Epithelial cell of prostate (primary cell): Measurements from ENCODE around the gene ABCC12.
"Not testable (repeated sequence)": the region's sequence is repeated elsewhere in the genome, so short reads cannot be mapped to it uniquely, and the experiment has no call there.

Experiments used
- DNase-seq: peaks from one replicate; pipeline ENCODE4 v3.0.0-alpha.2; 2011; ENCODE audit warnings: low read depth, low spot score
- H3K27ac ChIP-seq: fragments of 450-650 bp; 2 replicates; pipeline ENCODE4 v1.5.1; 2017; ENCODE audit warnings: mild to moderate bottlenecking

Gene ABCC12

GRCh38 chr16:48155926-48156789 is at the start of gene ABCC12:
TSS of gene ABCC12 (minus strand) at chr16:48155993. CDS start at chr16:48146424, 9,569 bp downstream.
- H3K27ac ChIP-seq: no peak within 1 kb of the TSS
- DNase-seq: no peak

DNA sequence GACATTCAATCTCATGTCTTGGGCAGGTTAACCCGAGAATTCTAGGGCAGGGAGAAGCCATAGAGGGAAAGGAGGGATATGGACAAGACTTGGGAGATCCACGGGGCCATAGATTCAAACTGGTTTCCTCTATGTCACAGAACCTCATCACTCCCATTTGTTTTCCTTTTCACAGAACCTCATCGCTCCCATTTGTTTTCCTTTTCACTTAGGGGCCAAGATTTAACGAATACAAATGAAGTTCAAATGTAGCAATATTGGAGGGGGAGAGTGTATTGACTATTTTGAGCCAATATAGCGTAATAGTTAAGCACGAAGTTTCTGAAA is 49.0 kb upstream of the ABCC12 start:
- no peak for DNase-seq
- no peak overlapping the region for H3K27ac ChIP-seq

- no peak for DNase-seq
- no peak overlapping the region for H3K27ac ChIP-seq
Observed at GRCh38 chr16:48203974-48204824, 48.4 kb upstream of the ABCC12 start.

DNA sequence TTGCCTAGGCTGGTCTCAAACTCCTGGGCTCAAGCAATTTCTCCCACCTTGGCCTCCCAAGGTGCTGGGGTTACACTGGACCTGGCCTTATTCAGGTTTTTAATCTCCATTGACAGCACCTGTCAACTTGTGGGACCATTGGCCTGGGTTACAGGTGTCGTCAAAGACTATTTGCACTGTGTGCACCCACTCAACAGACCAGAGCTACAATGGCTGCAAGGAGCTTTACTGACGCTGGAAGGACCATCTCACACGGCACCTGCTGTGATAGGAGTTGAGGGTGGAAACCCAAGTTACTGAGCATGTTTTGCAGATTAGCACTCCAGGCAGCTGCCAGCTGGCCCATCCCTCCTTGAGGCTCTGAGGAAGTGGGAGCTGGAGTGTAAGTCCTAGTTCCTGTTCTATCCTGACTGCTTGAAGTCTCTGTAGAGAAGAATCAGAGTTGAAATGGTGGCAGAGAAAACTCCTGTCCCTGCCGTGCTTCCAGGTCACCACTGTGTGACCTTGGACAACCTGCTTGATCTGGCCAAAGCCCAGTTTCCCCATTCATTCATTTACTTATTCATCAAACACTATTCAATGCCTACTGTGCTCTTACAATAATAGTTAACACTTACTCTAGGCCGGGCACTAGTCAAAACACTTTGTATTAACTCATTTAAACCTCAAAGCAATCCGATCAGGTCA is 45.9 kb upstream of the ABCC12 start:
- no peak overlapping the region for H3K27ac ChIP-seq
- no peak for DNase-seq

GRCh38 chr16:48197294-48197693 is 41.5 kb upstream of the ABCC12 start:
- no peak for DNase-seq
- no peak overlapping the region for H3K27ac ChIP-seq

DNA sequence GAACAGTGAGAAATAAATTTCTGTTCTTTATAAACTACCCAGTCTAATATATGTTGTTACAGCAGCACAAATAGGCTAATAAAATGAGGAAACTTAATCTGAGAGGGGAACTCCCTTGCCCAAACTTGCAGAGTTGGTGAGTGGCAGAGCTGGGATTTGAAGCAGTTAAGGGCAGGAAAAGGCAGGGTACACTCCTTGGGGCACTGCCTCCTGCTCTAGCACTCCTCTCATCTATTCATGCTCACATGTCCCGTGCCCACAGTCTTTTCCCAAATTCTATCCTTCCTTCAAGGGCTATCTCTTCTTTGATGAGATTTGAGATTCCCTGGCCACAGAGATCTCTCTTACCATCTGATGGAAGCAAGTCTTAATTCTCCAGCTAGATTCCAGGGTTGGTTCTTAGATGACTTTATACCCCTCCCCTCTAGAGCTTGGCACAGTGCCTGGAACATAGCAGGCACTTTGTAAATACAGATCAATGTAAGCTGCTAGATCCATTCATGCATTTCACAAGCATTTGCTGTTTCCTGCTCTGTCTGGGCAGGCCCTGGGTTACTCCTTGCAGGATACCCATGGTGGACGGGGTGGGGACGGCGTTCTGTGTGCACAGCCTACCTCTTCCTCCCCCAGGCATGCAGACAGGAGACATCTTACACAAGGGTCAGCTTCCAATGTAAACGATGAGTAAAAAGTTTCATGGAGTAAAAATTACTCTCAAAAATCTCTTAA is 39.2 kb upstream of the ABCC12 start:
- DNase-seq: peak; percentile 96
- peak overlapping the region; percentile 86 for H3K27ac ChIP-seq

DNA sequence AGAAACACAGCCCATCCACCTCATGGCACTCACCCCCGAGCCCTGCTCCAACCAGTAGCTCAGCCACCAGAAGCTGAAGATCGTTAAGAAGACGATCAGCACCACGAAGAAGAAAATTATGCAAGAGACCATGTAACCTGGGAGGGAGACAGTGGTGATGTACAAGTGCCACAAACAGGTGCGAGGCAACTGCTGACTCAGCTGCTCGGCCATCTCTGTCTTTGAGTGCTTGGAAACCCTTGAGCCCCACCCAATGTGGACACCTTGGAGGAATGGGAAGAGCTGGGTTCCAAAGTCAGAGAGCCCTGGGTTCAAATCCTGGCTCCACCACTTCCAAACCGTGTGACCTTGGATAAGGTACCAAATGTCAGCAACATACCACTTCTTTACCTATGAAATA is 38.1 kb upstream of the ABCC12 start:
- H3K27ac ChIP-seq: peak overlapping the region; percentile 86
- DNase-seq: no peak

DNA sequence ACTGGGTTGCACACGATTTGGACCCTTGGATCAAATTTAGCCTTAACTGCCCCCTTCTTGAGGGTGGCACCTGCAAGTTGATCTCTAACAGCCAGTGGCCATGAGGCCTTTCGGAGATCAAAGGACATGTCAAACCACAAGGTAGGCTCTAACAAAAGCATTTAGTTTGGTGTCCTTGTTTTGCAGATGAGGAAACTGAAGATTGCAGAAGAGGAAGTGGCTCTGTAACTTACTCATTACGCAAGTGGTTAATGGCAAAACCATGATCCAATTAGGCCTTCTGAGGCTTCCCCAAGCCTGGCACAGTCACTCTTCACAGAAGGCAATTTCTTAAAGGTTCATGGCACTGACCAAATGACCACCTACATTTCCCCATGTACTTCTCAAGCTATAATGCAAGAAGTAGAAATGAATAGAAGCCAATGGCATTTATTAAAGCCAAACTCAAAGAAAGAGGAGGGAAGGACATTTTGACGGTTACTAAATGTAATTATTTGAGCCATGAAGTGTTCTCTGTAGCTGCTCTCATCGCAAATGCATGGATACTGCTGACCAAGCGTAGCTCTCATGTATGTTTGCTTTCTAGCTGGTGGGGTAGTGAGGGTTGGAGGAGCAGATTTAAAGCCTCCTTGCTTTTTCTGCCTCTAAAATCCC is 32.8 kb upstream of the ABCC12 start:
- H3K27ac ChIP-seq: no peak overlapping the region
- DNase-seq: no peak

GRCh38 chr16:48187779-48188178 is 32.0 kb upstream of the ABCC12 start:
- no peak for DNase-seq
- no peak overlapping the region for H3K27ac ChIP-seq

DNA sequence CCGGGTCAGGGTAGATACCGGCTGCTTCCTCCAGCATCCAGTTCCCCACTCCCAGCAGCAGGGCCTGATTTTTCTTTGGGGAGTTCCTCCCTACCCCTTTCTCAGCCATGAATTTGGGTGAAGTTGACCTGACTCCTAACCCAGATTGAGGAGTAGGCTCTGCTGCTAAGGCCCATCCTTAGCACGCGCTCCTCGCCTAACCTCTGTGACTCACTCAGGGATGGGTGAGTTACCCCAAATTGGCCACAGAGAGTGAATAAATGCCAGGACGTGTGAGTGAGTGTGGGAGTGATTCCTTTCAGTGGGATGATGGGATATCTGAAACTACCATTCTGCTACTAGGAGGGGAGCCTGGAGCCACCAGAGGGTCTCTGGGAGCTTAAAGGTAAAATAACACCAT is 28.9 kb upstream of the ABCC12 start:
- no peak for DNase-seq
- H3K27ac ChIP-seq: no peak overlapping the region

DNA sequence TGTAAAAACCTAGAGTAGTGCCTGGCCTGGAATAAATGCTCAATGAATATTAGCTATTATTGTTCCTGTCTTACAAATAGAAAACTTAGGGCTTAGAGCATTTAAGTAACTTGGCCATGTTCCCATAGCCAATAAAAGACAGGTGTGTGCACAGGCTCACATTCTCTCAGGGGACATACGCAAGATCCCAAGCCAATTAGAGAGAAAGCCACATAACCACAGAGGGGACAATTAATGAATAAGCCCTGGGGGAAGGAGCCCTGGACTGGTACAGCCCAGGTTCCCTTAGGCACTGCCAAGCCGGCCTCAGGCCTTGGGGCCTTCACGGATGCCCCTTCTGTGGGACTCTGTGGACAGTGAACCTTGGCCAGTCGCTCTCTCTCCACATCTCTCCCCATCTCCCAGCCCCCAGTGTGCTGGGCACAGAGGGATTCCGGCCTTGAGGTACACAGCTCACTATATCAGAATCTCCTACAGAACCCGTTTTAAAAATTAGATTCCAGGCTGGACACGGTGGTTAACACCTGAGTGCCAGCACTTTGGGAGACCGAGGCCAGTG is 27.3 kb upstream of the ABCC12 start:
- no peak overlapping the region for H3K27ac ChIP-seq

DNA sequence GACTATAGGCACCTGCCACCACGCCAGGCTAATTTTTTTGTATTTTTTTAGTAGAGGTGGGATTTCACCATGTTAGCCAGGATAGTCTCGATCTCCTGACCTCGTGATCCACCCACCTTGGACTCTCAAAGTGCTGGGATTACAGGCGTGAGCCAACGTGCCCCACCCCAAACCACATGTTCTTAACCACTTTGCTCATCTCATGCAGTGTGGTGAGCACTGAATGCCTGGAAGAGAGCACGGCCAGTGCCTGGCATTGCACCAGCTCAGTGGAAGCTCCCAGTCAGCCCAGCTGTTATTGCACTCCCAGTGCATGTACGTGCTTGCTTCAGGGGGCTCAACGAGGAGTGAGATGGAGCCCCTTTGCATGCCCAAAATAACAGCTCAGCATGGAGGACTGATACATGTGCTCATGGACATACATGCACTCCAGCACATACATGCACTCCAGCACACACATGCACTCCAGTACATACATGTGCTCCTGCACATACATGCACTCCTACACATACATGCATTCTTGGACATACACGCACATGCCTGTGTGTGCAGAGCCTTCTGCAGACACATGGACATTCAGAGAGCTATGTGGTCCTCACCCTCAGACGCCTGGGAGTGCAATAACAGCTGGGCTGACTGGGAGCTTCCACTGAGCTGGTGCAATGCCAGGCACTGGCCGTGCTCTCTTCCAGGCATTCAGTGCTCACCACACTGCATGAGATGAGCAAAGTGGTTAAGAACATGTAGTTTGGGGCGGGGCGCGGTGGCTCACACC is 26.1 kb upstream of the ABCC12 start:
- not testable (repeated sequence) for DNase-seq, H3K27ac ChIP-seq

More for the DNA sequence above, 27.3 kb upstream of the ABCC12 start:
- no peak for DNase-seq

- DNase-seq: no peak
- H3K27ac ChIP-seq: no peak overlapping the region
Observed at GRCh38 chr16:48180868-48181480, 25.2 kb upstream of the ABCC12 start.

DNA sequence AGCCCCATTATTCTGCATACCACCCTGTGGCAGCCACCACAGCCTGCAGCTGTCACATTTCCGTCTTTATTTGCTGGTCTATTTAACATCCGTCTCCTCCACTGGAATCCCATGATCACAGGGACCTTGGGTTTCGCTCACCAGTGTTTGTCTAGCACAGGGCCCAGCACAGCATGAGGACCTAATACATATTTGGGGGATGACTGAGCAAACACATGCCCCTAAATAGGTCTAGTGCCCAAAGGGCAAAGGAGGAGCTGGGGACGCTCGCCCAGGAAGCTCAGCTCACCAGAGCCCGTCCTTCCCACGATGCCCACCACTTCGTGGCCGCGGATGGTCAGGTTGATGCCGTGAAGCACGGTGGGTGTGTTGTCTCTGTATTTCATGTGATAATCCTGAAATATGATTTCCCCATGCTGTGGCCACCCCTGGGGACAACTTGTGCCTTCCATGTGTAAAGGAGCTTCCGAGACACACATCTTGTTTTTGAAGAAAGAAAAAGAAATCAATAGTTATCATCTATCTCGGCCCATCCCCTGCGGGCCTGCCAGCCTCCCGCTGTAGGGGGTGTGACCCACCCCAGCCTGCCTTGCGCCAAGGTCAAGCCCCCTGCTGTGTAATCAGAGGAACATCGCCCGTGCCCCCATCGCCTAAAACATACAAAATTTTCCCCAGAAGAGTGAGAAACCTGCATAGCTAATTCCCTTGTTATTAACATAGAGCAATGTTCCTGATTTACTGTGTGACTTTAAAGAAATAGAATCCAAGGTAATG is 21.0 kb upstream of the ABCC12 start:
- no peak overlapping the region for H3K27ac ChIP-seq
- DNase-seq: no peak

- DNase-seq: no peak
- no peak overlapping the region for H3K27ac ChIP-seq
Observed at GRCh38 chr16:48173889-48174288, 18.1 kb upstream of the ABCC12 start.

DNA sequence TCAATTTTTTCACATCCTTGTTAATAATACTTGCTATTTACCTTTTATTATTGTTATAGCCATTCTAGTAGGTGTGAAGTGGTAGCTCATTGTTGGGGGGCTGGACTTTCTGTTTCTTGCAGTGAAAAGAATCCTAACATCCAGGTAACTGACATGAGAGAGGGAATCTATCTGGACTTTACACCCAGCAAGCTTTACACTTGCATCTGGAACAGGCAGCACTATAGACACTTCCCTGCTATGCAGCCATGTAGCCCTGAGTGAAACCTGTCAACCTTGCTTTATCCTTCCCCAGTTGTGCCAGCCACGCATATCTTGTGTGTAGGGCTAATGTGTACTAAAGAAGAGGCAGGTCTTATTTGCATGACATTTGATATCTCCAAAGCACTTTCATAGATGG is 16.9 kb upstream of the ABCC12 start:
- no peak for DNase-seq
- no peak overlapping the region for H3K27ac ChIP-seq

GRCh38 chr16:48169896-48170295 is 14.1 kb upstream of the ABCC12 start:
- no peak for DNase-seq
- no peak overlapping the region for H3K27ac ChIP-seq
